HEK293 (cell line): ENCODE data around the gene BEND7.

Source experiments
- CTCF ChIA-PET: fragments of 350-600 bp; formaldehyde crosslinking; extraction: SDS; loops from one replicate; lab custom pipeline; 2021; ENCODE audit warnings: antibody characterized with exemption; lab: Yijun Ruan, JAX
- POLR2A ChIA-PET: fragments of 300-600 bp; formaldehyde crosslinking; extraction: SDS; loops from one replicate; lab custom pipeline; 2020; ENCODE audit warnings: antibody characterized with exemption, inconsistent platforms; lab: Yijun Ruan, JAX
- H3K27ac ChIP-seq: fragments of 200-500 bp; sonication (Bioruptor generic); 2 replicates; pipeline ENCODE4 v1.5.1; 2014; ENCODE audit warnings: low read depth, low read length, control low read depth, inconsistent platforms; ENCODE audit errors: extremely low read depth
- H3K36me3 ChIP-seq, 2 experiments: fragments of 200-500 bp in 1 of 2; sonication (Bioruptor generic) in 1 of 2; 1 replicate in 1 of 2; 2 replicates in 1 of 2; pipeline ENCODE4 v1.5.1; 2014 to 2017; ENCODE audit warnings: inconsistent platforms in 2 of 2, low read length in 2 of 2; ENCODE audit not compliant: control insufficient read depth in 2 of 2, insufficient read depth in 1 of 2
- H3K4me1 ChIP-seq: fragments of 200-500 bp; sonication (Bioruptor generic); 2 replicates; pipeline ENCODE4 v1.5.1; 2014; ENCODE audit warnings: mild to moderate bottlenecking, low read length, inconsistent platforms; ENCODE audit not compliant: control insufficient read depth, insufficient read depth
- H3K4me3 ChIP-seq: 2 replicates; pipeline ENCODE4 v1.5.1; 2011; ENCODE audit warnings: low read depth, mild to moderate bottlenecking, control low read depth, low read length, moderate library complexity
- H3K9me3 ChIP-seq: fragments of 200-500 bp; sonication (Bioruptor generic); 2 replicates; pipeline ENCODE4 v1.5.1; 2014; ENCODE audit warnings: low read depth, low read length, inconsistent platforms; ENCODE audit not compliant: control insufficient read depth, insufficient read depth
- GFI1B ChIP-seq: fragments of 450-650 bp; formaldehyde crosslinking; IDR thresholded peaks from 2 replicates; pipeline ENCODE4 v1.5.1; 2016; ENCODE audit warnings: missing biosample characterization, missing genetic modification characterization
- INSM2 ChIP-seq: fragments of 450-650 bp; formaldehyde crosslinking; IDR thresholded peaks from 2 replicates; pipeline ENCODE4 v1.5.1; 2016; ENCODE audit warnings: missing biosample characterization, missing genetic modification characterization
- ZNF146 ChIP-seq: fragments of 450-650 bp; formaldehyde crosslinking; IDR thresholded peaks from 2 replicates; pipeline ENCODE4 v1.5.1; 2016; ENCODE audit warnings: missing biosample characterization, missing genetic modification characterization
- ZNF169 ChIP-seq: fragments of 450-650 bp; formaldehyde crosslinking; IDR thresholded peaks from 2 replicates; pipeline ENCODE4 v1.5.1; 2016; ENCODE audit warnings: missing biosample characterization, missing genetic modification characterization
- ZNF248 ChIP-seq: fragments of 450-650 bp; formaldehyde crosslinking; IDR thresholded peaks from 2 replicates; pipeline ENCODE4 v1.5.1; 2017; ENCODE audit warnings: missing biosample characterization, missing genetic modification characterization
- ZNF391 ChIP-seq: fragments of 450-650 bp; formaldehyde crosslinking; IDR thresholded peaks from 2 replicates; pipeline ENCODE4 v1.5.1; 2016; ENCODE audit warnings: low read depth, missing biosample characterization, missing genetic modification characterization, borderline replicate concordance
- ZNF404 ChIP-seq: fragments of 450-650 bp; formaldehyde crosslinking; IDR thresholded peaks from 2 replicates; pipeline ENCODE4 v1.5.1; 2017; ENCODE audit warnings: missing biosample characterization, missing genetic modification characterization
- ZNF449 ChIP-seq: fragments of 450-650 bp; formaldehyde crosslinking; IDR thresholded peaks from 2 replicates; pipeline ENCODE4 v1.5.1; 2017; ENCODE audit warnings: missing biosample characterization, mild to moderate bottlenecking, missing genetic modification characterization, moderate library complexity
- ZNF501 ChIP-seq: fragments of 450-650 bp; formaldehyde crosslinking; IDR thresholded peaks from 2 replicates; pipeline ENCODE4 v1.5.1; 2016; ENCODE audit warnings: missing biosample characterization, missing genetic modification characterization
- ZNF513 ChIP-seq: fragments of 450-650 bp; IDR thresholded peaks from 2 replicates; pipeline ENCODE4 v1.5.1; 2018; ENCODE audit warnings: missing biosample characterization, missing genetic modification characterization
- ZNF571 ChIP-seq: fragments of 450-650 bp; formaldehyde crosslinking; IDR thresholded peaks from 2 replicates; pipeline ENCODE4 v1.5.0; 2017; ENCODE audit warnings: missing biosample characterization, missing genetic modification characterization
- ZNF785 ChIP-seq: fragments of 450-650 bp; formaldehyde crosslinking; IDR thresholded peaks from 2 replicates; pipeline ENCODE4 v1.5.1; 2016; ENCODE audit warnings: missing biosample characterization, missing genetic modification characterization
- ZNF843 ChIP-seq: fragments of 450-650 bp; formaldehyde crosslinking; IDR thresholded peaks from 2 replicates; pipeline ENCODE4 v1.5.1; 2016; ENCODE audit warnings: missing biosample characterization, missing genetic modification characterization

BEND7 gene

GRCh38 chr10:13397052-13397451 lies 131.8 kb downstream of the BEND7 start:
- H3K27ac ChIP-seq, result no peak overlapping the region
- no peaks in the 10 kb centered on the region for H3K36me3 ChIP-seq
- H3K4me1 ChIP-seq, result no peaks in the 10 kb centered on the region
- CTCF ChIA-PET, result interaction anchor here (0.7 kb wide), 1 partner anchor 13 kb away, joined by 4 read pairs; no protein-coding TSS in a partner anchor
- H3K9me3 ChIP-seq, result no peaks in the 10 kb centered on the region
- no peak overlapping the region for H3K4me3 ChIP-seq
- POLR2A ChIA-PET, result no interaction called here
- TF ChIP-seq ZNF404 (tag by site-specific recombination) (no peak), ZNF513 (tag by site-specific recombination) (no peak)

GRCh38 chr10:13396369-13396768 lies 132.4 kb downstream of the BEND7 start:
- CTCF ChIA-PET, result interaction anchor here (0.7 kb wide), 1 partner anchor 210 kb away, joined by 4 read pairs; no protein-coding TSS in a partner anchor
- Histone ChIP-seq H3K4me1 (no peaks in the 10 kb centered on the region), H3K9me3 (no peaks in the 10 kb centered on the region), H3K36me3 (no peaks in the 10 kb centered on the region), H3K27ac (no peak overlapping the region), H3K4me3 (no peak overlapping the region)
- TF ChIP-seq ZNF146 (peak; percentile 36; the same call in 1 of the 2 replicates), ZNF449 (tag by site-specific recombination) (no peak)
- POLR2A ChIA-PET, result no interaction called here

GRCh38 chr10:13395540-13395939 lies 133.3 kb downstream of the BEND7 start:
- H3K4me1 ChIP-seq, result no peaks in the 10 kb centered on the region
- H3K27ac ChIP-seq, result no peak overlapping the region
- H3K4me3 ChIP-seq, result no peak overlapping the region
- H3K9me3 ChIP-seq, result no peaks in the 10 kb centered on the region
- CTCF ChIA-PET, result interaction anchor here (0.6 kb wide), 1 partner anchor 16 kb away, joined by 3 read pairs; no protein-coding TSS in a partner anchor
- POLR2A ChIA-PET, result no interaction called here
- TF ChIP-seq INSM2 (tag by site-specific recombination), result no peak
- H3K36me3 ChIP-seq, result no peaks in the 10 kb centered on the region

- Histone ChIP-seq H3K9me3 (no peaks in the 10 kb centered on the region), H3K4me3 (no peak overlapping the region), H3K36me3 (no peaks in the 10 kb centered on the region), H3K27ac (no peak overlapping the region), H3K4me1 (no peaks in the 10 kb centered on the region)
- TF ChIP-seq ZNF513 (tag by site-specific recombination) (no peak), ZNF391 (tag by site-specific recombination) (no peak), ZNF501 (tag by site-specific recombination) (no peak), ZNF843 (no peak), ZNF169 (tag by site-specific recombination) (no peak), GFI1B (no peak), ZNF571 (tag by site-specific recombination) (no peak), ZNF785 (tag by site-specific recombination) (no peak), ZNF248 (tag by site-specific recombination) (no peak)
- ChIA-PET POLR2A (no interaction called here), CTCF (interaction anchor here (1.4 kb wide), 1 partner anchor 21 kb away, joined by 4 read pairs; no protein-coding TSS in a partner anchor)
Measured at GRCh38 chr10:13393640-13394039, 135.2 kb downstream of the BEND7 start.
